ENCODE results near the gene SHKBP1. TPM values are rescaled to one million over a fixed set of nuclear protein-coding genes. Genes with fewer than 3 reads are reported as not detected.
A peak's percentile ranks its signal among the peaks of the same experiment; 100 is the strongest.
"Not testable (repeated sequence)": the region's sequence is repeated elsewhere in the genome, so short reads cannot be mapped to it uniquely, and the experiment has no call there.

Gene SHKBP1
- polyA plus RNA-seq, 4 donors: 32.8 to 61.1 (median 43.8) TPM

- DNase-seq (ENCODE audit: low read depth in 4 of 4, low spot score in 2 of 4): no peak
These were observed 36.4 kb downstream of the SHKBP1 start for GRCh38 chr19:40612831-40613689.

GRCh38 chr19:40613690-40614621 is 37.3 kb downstream of the SHKBP1 start:
- no peak for DNase-seq (ENCODE audit: low read depth in 4 of 4, low spot score in 2 of 4)

GRCh38 chr19:40614622-40615411 is 38.1 kb downstream of the SHKBP1 start:
- peak in 1 of 4 donors; percentile 80 for DNase-seq (ENCODE audit: low read depth in 4 of 4, low spot score in 2 of 4)

GRCh38 chr19:40616178-40616577 is 39.5 kb downstream of the SHKBP1 start:
- no peak for DNase-seq (ENCODE audit: low read depth in 4 of 4, low spot score in 2 of 4)

GRCh38 chr19:40616941-40617340 is 40.3 kb downstream of the SHKBP1 start:
- no peak for DNase-seq (ENCODE audit: low read depth in 4 of 4, low spot score in 2 of 4)

GRCh38 chr19:40617961-40618360 is 41.3 kb downstream of the SHKBP1 start:
- DNase-seq (ENCODE audit: low read depth in 4 of 4, low spot score in 2 of 4): no peak

- no peak for DNase-seq (ENCODE audit: low read depth in 4 of 4, low spot score in 2 of 4)
These were observed 42.9 kb downstream of the SHKBP1 start for GRCh38 chr19:40619333-40620160.

GRCh38 chr19:40620161-40620485 is 43.5 kb downstream of the SHKBP1 start:
- DNase-seq (ENCODE audit: low read depth in 4 of 4, low spot score in 2 of 4): no peak

- DNase-seq (ENCODE audit: low read depth in 4 of 4, low spot score in 2 of 4): no peak
These were observed 44.6 kb downstream of the SHKBP1 start for GRCh38 chr19:40621283-40621682.

- no peak for DNase-seq (ENCODE audit: low read depth in 4 of 4, low spot score in 2 of 4)
These were observed 45.5 kb downstream of the SHKBP1 start for GRCh38 chr19:40621966-40622772.

- DNase-seq (ENCODE audit: low read depth in 4 of 4, low spot score in 2 of 4): no peak
These were observed 46.1 kb downstream of the SHKBP1 start for GRCh38 chr19:40622773-40623075.

- DNase-seq (ENCODE audit: low read depth in 4 of 4, low spot score in 2 of 4): no peak
These were observed 47.0 kb downstream of the SHKBP1 start for GRCh38 chr19:40623403-40624251.

GRCh38 chr19:40624369-40625153 is 47.9 kb downstream of the SHKBP1 start:
- DNase-seq (ENCODE audit: low read depth in 4 of 4, low spot score in 2 of 4): not testable (repeated sequence)

- DNase-seq (ENCODE audit: low read depth in 4 of 4, low spot score in 2 of 4): no peak
These were observed 48.9 kb downstream of the SHKBP1 start for GRCh38 chr19:40625406-40626120.

GRCh38 chr19:40626918-40627317 is 50.2 kb downstream of the SHKBP1 start:
- no peak for DNase-seq (ENCODE audit: low read depth in 4 of 4, low spot score in 2 of 4)

GRCh38 chr19:40627486-40628279 is 51.0 kb downstream of the SHKBP1 start:
- DNase-seq (ENCODE audit: low read depth in 4 of 4, low spot score in 2 of 4): no peak

All from left renal cortex interstitium (tissue), 4 donors.